HTERT RPE-1 (cell line): Measurements from ENCODE around the gene MAPK13.
"Not testable (repeated sequence)": the region's sequence is repeated elsewhere in the genome, so short reads cannot be mapped to it uniquely, and the experiment has no call there.

ENCODE experiments used
- in situ Hi-C: fragments of 300-500 bp; cut with MboI; formaldehyde crosslinking; loops from 4 replicates; pipeline ENCODE4 v1.14.3; 2020; ENCODE audit warnings: low sequenced_read_pairs

Gene MAPK13

DNA sequence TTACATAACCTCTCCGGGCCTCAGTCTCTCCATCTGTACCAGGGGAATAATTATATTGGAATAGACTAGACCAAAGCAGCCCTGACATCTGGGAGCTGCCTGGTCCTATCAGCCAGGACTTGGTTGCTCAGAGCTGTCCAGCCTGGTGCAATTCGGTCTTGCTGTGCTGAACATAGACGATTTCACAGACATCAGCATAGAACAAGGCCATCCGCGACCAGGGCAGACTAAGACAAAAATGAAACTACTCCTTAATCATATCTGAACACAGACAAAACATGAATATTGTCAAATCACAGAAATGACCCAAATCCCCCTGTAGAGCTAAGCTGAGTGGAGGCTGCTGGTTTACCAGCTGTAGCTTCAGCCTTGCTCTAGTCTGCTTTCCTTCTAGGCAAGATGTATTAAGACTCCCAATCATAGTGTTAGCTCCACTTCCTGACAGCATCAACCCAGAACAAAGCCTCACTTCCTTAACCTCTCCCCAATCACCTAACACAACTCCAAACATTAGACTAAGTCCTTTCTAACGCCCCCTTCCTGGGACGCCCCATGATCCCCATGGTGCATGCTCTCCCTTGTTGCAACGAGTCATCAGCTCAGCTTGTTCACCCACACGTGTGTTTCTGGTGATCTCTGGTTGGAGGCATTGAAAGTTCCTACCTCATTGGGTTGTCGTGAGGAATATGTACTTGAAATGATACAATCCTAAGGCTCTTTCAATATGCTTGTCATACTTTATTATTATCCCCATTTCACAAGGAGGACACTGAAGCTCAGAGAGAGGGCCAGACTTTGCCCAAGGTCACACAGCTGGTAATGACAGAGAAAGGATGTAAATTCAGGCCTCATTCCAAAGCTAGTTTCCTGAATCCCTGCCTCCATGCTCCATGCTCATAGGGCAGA is 3.5 kb upstream of the MAPK13 start:
- in situ Hi-C loops: no loop called here

- in situ Hi-C loops: no loop called here
Observed at GRCh38 chr6:36127462-36128016, 2.8 kb upstream of the MAPK13 start.

DNA sequence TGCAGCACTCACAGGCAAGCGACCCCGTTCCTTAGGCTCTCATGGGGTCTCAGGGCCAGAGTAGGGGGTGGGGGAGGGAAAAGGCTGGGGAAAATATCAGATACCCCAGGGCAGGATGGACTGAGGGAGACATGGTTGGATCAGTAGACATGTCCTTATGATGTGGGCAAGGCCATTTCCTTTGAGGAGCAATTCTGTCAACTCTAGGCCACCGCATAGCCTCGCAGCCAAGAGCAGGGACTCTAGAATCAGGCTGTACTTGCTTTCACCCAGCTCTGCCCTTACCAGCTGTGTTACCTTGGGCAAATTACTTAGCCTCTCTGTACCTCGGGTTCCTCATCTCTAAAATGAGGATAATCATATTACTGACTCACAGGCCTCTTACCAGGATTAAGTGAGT is 2.2 kb upstream of the MAPK13 start:
- in situ Hi-C loops: no loop called here

DNA sequence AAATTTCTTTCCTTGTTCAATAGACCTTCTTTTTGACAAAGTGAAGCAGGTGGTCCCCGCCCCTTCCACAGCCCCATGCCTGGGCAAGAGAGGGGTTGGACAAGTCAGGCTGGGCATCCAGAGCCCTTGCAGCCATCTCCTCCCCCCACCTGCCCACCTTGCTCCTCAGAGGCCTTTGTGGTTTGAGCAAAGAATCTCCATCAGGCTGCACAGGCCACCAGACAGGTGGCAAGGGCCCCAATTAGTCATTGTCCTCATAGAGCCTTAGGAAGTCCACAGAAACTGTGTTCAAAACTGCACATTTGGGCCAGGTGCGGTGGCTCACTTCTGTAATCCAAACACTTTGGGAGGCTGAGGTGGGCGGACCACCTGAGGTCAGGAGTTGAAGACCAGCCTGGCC is 1.5 kb upstream of the MAPK13 start:
- in situ Hi-C loops: no loop called here

- in situ Hi-C loops: not testable (repeated sequence)
Observed at GRCh38 chr6:36129334-36129733, 979 bp upstream of the MAPK13 start.

DNA sequence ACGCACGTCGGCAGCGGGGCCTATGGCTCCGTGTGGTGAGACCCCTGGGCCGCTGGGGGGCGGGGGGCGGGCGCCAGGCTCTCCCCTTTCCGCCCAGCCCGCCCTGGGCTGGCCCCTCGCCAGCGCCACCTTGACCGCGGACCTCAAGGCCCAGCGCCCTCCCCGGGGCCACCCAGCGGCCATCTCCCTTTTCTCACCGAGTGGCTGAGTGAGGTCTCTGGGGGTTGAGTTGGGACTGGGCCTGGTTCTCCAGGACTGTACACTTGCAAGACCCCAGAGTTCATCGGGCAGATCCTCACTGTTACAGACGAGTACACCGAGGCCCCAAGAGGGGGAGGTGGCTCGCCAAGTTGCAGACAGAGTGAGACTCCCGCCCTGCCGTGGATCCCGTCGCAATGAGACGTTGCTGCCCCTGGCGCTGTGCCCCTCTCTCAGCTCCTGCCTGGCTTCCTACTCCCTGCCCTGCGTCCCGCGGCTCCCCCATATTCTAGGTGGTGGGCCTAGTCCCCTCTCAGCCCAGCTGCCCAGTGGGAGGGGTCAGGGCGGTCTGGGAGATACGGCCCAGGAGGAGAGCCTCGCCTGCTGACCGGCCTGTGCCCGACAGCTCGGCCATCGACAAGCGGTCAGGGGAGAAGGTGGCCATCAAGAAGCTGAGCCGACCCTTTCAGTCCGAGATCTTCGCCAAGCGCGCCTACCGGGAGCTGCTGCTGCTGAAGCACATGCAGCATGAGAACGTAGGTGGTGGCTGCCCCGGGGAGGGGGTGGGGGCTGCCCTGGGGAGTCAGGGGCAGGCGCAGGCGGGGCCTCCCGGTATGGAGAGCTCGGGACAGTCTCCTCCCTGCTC is 576 bp downstream of the MAPK13 start:
- in situ Hi-C loops: no loop called here

DNA sequence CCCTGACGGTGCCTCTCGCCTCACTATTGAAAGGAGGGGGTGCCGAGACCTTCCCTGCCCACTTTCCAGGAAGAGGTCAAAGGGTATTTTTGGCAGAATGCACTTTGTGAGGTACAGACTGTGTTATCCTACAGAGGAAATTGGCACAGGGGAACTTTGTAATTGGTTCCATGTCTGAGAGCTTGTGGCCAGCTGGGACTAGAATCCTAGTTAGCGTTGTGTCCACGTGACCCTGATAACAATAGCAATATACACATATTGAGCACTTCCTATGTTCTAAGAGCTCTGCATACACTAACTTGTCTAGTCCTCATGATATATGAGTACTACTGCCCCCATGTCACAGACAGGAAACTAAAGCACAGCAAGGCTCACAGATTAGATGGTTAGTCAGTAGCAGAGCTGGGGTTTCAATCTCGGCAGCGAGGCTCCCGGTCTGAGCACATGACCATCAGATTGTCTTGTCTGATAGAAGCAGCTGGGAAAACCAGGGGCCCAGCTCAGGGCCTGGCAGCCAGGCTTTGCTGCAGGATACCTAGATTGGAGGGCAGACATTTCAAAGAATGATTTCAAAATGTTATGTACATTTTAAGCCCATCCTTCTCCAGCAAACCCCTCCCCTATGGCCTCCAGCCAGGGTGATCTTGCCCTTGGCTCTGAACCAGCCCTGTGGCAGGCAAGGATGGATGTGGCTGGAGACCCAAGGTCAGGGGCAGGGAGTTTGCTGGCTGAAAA is 1.4 kb downstream of the MAPK13 start:
- in situ Hi-C loops: no loop called here

- in situ Hi-C loops: no loop called here
Observed at GRCh38 chr6:36132246-36132895, 2.1 kb downstream of the MAPK13 start.

GRCh38 chr6:36133148-36133547 is 2.8 kb downstream of the MAPK13 start:
- in situ Hi-C loops: no loop called here

GRCh38 chr6:36133912-36134311 is 3.6 kb downstream of the MAPK13 start:
- in situ Hi-C loops: no loop called here

- in situ Hi-C loops: no loop called here
Observed at GRCh38 chr6:36135053-36135731, 4.9 kb downstream of the MAPK13 start.

- in situ Hi-C loops: no loop called here
Observed at GRCh38 chr6:36136034-36136433, 5.7 kb downstream of the MAPK13 start.

DNA sequence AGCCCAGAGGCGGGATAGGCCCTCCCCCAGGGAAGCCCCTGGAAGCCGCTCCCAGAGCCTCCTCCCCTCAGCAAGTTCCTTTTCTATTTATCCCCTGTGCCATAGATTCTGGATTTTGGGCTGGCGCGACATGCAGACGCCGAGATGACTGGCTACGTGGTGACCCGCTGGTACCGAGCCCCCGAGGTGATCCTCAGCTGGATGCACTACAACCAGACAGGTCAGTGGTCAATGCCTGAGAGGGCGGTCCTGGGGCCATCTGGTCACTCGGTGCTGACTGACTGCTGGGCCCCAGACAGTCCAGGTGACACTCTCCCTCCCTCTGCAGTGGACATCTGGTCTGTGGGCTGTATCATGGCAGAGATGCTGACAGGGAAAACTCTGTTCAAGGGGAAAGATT is 6.2 kb downstream of the MAPK13 start:
- in situ Hi-C loops: no loop called here

DNA sequence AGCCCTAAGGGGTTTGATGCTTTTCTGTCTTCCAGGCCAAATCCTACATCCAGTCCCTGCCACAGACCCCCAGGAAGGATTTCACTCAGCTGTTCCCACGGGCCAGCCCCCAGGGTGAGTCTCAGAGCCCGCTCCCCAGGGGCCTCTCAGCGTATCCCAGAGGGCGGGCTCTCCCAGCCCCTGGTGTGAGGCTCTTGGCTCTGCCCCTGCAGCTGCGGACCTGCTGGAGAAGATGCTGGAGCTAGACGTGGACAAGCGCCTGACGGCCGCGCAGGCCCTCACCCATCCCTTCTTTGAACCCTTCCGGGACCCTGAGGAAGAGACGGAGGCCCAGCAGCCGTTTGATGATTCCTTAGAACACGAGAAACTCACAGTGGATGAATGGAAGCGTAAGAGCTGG is 8.4 kb downstream of the MAPK13 start:
- in situ Hi-C loops: no loop called here

DNA sequence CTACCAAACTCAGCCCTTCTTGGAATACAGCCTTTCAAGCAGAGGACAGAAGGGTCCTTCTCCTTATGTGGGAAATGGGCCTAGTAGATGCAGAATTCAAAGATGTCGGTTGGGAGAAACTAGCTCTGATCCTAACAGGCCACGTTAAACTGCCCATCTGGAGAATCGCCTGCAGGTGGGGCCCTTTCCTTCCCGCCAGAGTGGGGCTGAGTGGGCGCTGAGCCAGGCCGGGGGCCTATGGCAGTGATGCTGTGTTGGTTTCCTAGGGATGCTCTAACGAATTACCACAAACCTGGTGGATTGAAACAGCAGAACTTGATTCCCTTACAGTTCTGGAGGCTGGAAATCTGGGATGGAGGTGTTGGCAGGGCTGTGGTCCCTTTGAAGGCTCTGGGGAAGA is 9.1 kb downstream of the MAPK13 start:
- in situ Hi-C loops: no loop called here

DNA sequence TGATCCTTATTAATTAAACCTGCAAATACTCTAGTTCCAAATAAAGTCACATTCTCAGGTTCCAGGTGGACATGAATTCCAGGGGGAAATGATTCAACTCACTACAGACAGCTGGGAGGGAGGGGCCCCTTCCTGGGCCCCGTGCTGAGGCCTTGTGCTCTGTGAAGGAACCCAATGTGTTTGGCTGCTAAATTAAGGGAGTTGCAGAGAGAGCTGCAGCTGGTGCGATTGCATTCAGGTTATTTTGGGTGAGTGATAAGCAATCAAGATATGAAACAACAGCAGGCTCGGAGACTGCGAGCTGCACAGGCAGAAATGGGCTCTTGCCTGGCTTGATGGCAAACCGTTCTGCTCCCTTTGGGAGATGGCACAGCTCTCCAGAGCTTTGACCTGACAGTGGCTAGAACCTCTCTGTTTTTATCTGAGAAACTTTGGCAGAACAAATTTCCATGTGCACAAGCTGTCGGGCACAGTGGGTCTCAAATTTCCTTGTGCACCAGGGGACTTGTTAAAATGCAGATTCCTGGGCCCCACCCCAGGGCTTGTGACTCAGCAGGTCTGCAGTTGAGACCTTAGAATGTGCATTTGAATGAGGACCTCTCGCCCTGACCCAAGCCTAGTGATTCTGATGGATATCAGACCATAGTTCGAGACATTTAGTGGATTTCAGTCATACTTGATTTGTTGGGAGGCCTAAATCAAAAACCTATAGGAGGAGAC is 9.8 kb downstream of the MAPK13 start:
- in situ Hi-C loops: no loop called here

- in situ Hi-C loops: no loop called here
Observed at GRCh38 chr6:36141091-36141490, 10.8 kb downstream of the MAPK13 start.

DNA sequence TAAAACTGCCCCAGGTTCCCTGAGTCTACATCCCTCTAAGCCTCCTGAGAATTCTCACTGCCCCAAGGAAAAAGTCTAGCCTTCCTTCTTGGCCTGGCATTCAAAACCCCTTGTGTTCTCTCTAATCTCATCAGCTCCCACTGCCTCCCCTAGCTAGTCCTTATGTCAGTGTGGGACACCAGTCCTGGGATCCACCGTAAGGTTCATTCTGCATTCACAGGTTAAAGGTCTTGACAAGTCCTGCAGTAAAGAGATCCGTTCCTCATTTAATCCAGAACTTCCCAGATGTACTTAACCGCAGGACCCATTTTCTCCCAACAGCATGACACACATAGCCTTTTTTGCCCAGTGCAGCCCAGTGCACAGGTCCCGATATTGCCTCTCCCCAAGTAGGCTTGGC is 11.6 kb downstream of the MAPK13 start:
- in situ Hi-C loops: no loop called here
